ENCODE results near the gene USP6NL.

The USP6NL gene

GRCh38 chr10:11469575-11470391, 141.7 kb downstream of the USP6NL start:
- DNase-seq (ENCODE audit: low spot score) = no peak
- no peak for TF ChIP-seq CTCF (IDR thresholded peaks at IDR 0.05; ENCODE audit: extremely low read depth, missing control alignments)

GRCh38 chr10:11468126-11468742, 143.2 kb downstream of the USP6NL start:
- no peak for TF ChIP-seq CTCF (IDR thresholded peaks at IDR 0.05; ENCODE audit: extremely low read depth, missing control alignments)
- DNase-seq (ENCODE audit: low spot score) = no peak

GRCh38 chr10:11465406-11465805, 146.0 kb downstream of the USP6NL start:
- no peak for TF ChIP-seq CTCF (IDR thresholded peaks at IDR 0.05; ENCODE audit: extremely low read depth, missing control alignments)
- no peak for DNase-seq (ENCODE audit: low spot score)

- no peak for DNase-seq (ENCODE audit: low spot score)
- no peak for TF ChIP-seq CTCF (IDR thresholded peaks at IDR 0.05; ENCODE audit: extremely low read depth, missing control alignments)
Measured at GRCh38 chr10:11463111-11463510, 148.3 kb downstream of the USP6NL start.

- TF ChIP-seq CTCF (IDR thresholded peaks at IDR 0.05; ENCODE audit: extremely low read depth, missing control alignments) = no peak
- DNase-seq (ENCODE audit: low spot score) = no peak
Measured at GRCh38 chr10:11462071-11462470, 149.4 kb downstream of the USP6NL start.

- DNase-seq (ENCODE audit: low spot score) = no peak
- TF ChIP-seq CTCF (IDR thresholded peaks at IDR 0.05; ENCODE audit: extremely low read depth, missing control alignments) = no peak
Measured at GRCh38 chr10:11457336-11457735, 154.1 kb downstream of the USP6NL start.

GRCh38 chr10:11454958-11455566, 156.4 kb downstream of the USP6NL start:
- no peak for DNase-seq (ENCODE audit: low spot score)
- no peak for TF ChIP-seq CTCF (IDR thresholded peaks at IDR 0.05; ENCODE audit: extremely low read depth, missing control alignments)
